HG03521 (cell line): Measurements from ENCODE around the gene DCBLD1.
A peak's percentile ranks its signal among the peaks of the same experiment; 100 is the strongest.
"Not testable (repeated sequence)": the region's sequence is repeated elsewhere in the genome, so short reads cannot be mapped to it uniquely, and the experiment has no call there.

ENCODE experiments used
- ATAC-seq: cut with Tn5 transposase; IDR thresholded peaks from one replicate; pipeline ENCODE4 v1.9.1; 2021; ENCODE audit warnings: mild to moderate bottlenecking, moderate library complexity; ENCODE audit not compliant: unreplicated experiment

The DCBLD1 gene

GRCh38 chr6:117496383-117496990 lies 14.0 kb downstream of the DCBLD1 start:
- no peak for ATAC-seq

- no peak for ATAC-seq
These were observed 14.8 kb downstream of the DCBLD1 start for GRCh38 chr6:117497237-117497636.

- peak; percentile 36 for ATAC-seq
These were observed 15.7 kb downstream of the DCBLD1 start for GRCh38 chr6:117498159-117498558.

GRCh38 chr6:117501722-117502121 lies 19.2 kb downstream of the DCBLD1 start:
- ATAC-seq: no peak

GRCh38 chr6:117502580-117502979 lies 20.1 kb downstream of the DCBLD1 start:
- no peak for ATAC-seq

GRCh38 chr6:117503211-117503610 lies 20.7 kb downstream of the DCBLD1 start:
- no peak for ATAC-seq

GRCh38 chr6:117504478-117505144 lies 22.1 kb downstream of the DCBLD1 start:
- no peak for ATAC-seq

- no peak for ATAC-seq
These were observed 22.8 kb downstream of the DCBLD1 start for GRCh38 chr6:117505311-117505710.

- no peak for ATAC-seq
These were observed 23.8 kb downstream of the DCBLD1 start for GRCh38 chr6:117506180-117506835.

GRCh38 chr6:117506907-117507306 lies 24.4 kb downstream of the DCBLD1 start:
- no peak for ATAC-seq

GRCh38 chr6:117508450-117508971 lies 26.0 kb downstream of the DCBLD1 start:
- ATAC-seq: no peak

- ATAC-seq: no peak
These were observed 26.5 kb downstream of the DCBLD1 start for GRCh38 chr6:117509021-117509420.

GRCh38 chr6:117512056-117512828 lies 29.8 kb downstream of the DCBLD1 start:
- ATAC-seq: no peak

- no peak for ATAC-seq
These were observed 30.6 kb downstream of the DCBLD1 start for GRCh38 chr6:117512987-117513573.

GRCh38 chr6:117513778-117514365 lies 31.4 kb downstream of the DCBLD1 start:
- no peak for ATAC-seq

GRCh38 chr6:117514655-117515054 lies 32.2 kb downstream of the DCBLD1 start:
- no peak for ATAC-seq

GRCh38 chr6:117515326-117515725 lies 32.9 kb downstream of the DCBLD1 start:
- no peak for ATAC-seq

GRCh38 chr6:117517995-117518394 lies 35.5 kb downstream of the DCBLD1 start:
- ATAC-seq: not testable (repeated sequence)

- no peak for ATAC-seq
These were observed 36.4 kb downstream of the DCBLD1 start for GRCh38 chr6:117518870-117519269.

- ATAC-seq: no peak
These were observed 38.3 kb downstream of the DCBLD1 start for GRCh38 chr6:117520603-117521395.
